Tibial nerve (tissue), 4 donors: ENCODE results near the gene DCUN1D3. TPM values are rescaled to one million over a fixed set of nuclear protein-coding genes. Genes with fewer than 3 reads are reported as not detected.

Experiments
- DNase-seq, 2 donors: peaks; one replicate each; pipeline ENCODE4 v3.0.0-alpha.2; 2019; ENCODE audit warnings: low spot score in 2 of 2
- H3K27ac ChIP-seq, 4 donors: fragments of 200-600 bp; sonication (generic) in 3 of 4; one replicate each; pipeline ENCODE4 v1.5.1; 2017 to 2019; ENCODE audit warnings: mild to moderate bottlenecking in 1 of 4
- H3K27me3 ChIP-seq, 2 donors: fragments of 200-600 bp; sonication (generic) in 1 of 2; one replicate each; pipeline versions ENCODE4 v1.5.1 to v1.6.0; 2017 to 2019
- H3K36me3 ChIP-seq, 3 donors: fragments of 200-600 bp; sonication (generic); one replicate each; pipeline ENCODE4 v1.5.1; 2018 to 2019
- H3K4me1 ChIP-seq, 4 donors: fragments of 200-600 bp; sonication (generic) in 3 of 4; one replicate each; pipeline ENCODE4 v1.5.1; 2017 to 2019
- H3K4me3 ChIP-seq, 4 donors: fragments of 200-600 bp; sonication (generic) in 3 of 4; one replicate each; pipeline ENCODE4 v1.5.1; 2017 to 2019; ENCODE audit warnings: mild to moderate bottlenecking in 1 of 4, moderate library complexity in 1 of 4
- H3K9me3 ChIP-seq, 4 donors: fragments of 200-600 bp; sonication (generic) in 3 of 4; one replicate each; pipeline ENCODE4 v1.5.1; 2017 to 2019
- CTCF ChIP-seq, 5 experiments: fragments of 200-600 bp in 3 of 5; fragments of 450-650 bp in 2 of 5; sonication (generic) in 3 of 5; IDR thresholded peaks; one replicate each; pipeline ENCODE4 v1.5.1; 2016 to 2019; ENCODE audit warnings: antibody characterized with exemption in 5 of 5, mild to moderate bottlenecking in 3 of 5, moderate library complexity in 2 of 5
- EP300 ChIP-seq, 2 donors: sonication (generic); formaldehyde crosslinking; IDR thresholded peaks; one replicate each; pipeline ENCODE4 v1.6.1; 2017; ENCODE audit warnings: antibody characterized with exemption in 2 of 2, mild to moderate bottlenecking in 1 of 2
- POLR2A ChIP-seq, 2 donors: fragments of 450-650 bp; IDR thresholded peaks; one replicate each; pipeline ENCODE4 v1.6.1; 2017; ENCODE audit warnings: antibody characterized with exemption in 2 of 2, mild to moderate bottlenecking in 2 of 2, moderate library complexity in 2 of 2
- WGBS, 2 donors: methylation state at CpG; one replicate each; pipeline ENCODE4 v1.1.5; 2018; 5-methylcytosine and 5-hydroxymethylcytosine counted together
- total RNA-seq, 4 donors: library from RNA; depleted of rRNA; stranded (reverse); fragments of >200 nt; gene quantifications; one replicate each; pipeline ENCODE4 v1.1.0, GENCODE V29; 2016

The DCUN1D3 gene
- total RNA-seq, 4 donors from 2014 or later, result 28.8 to 37.5 (median 29.3) TPM

GRCh38 chr16:20903116-20903898 lies 3.1 kb upstream of the DCUN1D3 start:
- no peak for DNase-seq
- peak overlapping the region in 3 of 4 donors; percentile 91 to 100 (median 92) for H3K27ac ChIP-seq
- H3K27me3 ChIP-seq, result no peaks in the 10 kb centered on the region
- no peaks in the 10 kb centered on the region for H3K9me3 ChIP-seq
- no peaks in the 10 kb centered on the region for H3K36me3 ChIP-seq
- no peak for TF ChIP-seq POLR2A (IDR thresholded peaks at IDR 0.05)
- no peak for TF ChIP-seq CTCF (IDR thresholded peaks at IDR 0.05)
- TF ChIP-seq EP300 (IDR thresholded peaks at IDR 0.05), result no peak
- H3K4me1 ChIP-seq, result peaks cover 3 to 80% (median 61%) of the 10 kb centered on the region in 4 donors
- 85 to 89% methylated on average over 5 of the region's 5 CpGs for WGBS, 2 donors
- H3K4me3 ChIP-seq, result no peak overlapping the region

- TF ChIP-seq CTCF (IDR thresholded peaks at IDR 0.05) (no peak), POLR2A (IDR thresholded peaks at IDR 0.05) (no peak), EP300 (IDR thresholded peaks at IDR 0.05) (no peak)
- peaks cover 3 to 80% (median 61%) of the 10 kb centered on the region in 4 donors for H3K4me1 ChIP-seq
- no peaks in the 10 kb centered on the region for H3K27me3 ChIP-seq
- H3K9me3 ChIP-seq, result no peaks in the 10 kb centered on the region
- H3K4me3 ChIP-seq, result no peak overlapping the region
- WGBS, 2 donors, result 85 to 95% methylated on average over 6 of the region's 6 CpGs
- DNase-seq, result no peak
- H3K36me3 ChIP-seq, result no peaks in the 10 kb centered on the region
- H3K27ac ChIP-seq, result peak overlapping the region; percentile 91 to 100 (median 95)
Measured at GRCh38 chr16:20902426-20902825, 2.3 kb upstream of the DCUN1D3 start.

GRCh38 chr16:20901436-20902112 lies 1.4 kb upstream of the DCUN1D3 start:
- Histone ChIP-seq H3K27me3 (no peaks in the 10 kb centered on the region), H3K9me3 (no peaks in the 10 kb centered on the region), H3K4me3 (peak overlapping the region; percentile 55 to 88 (median 74)), H3K36me3 (no peaks in the 10 kb centered on the region), H3K4me1 (peaks cover 3 to 80% (median 62%) of the 10 kb centered on the region in 4 donors), H3K27ac (peak overlapping the region; percentile 91 to 100 (median 95))
- peak; percentile 34 to 44 for DNase-seq
- no peak for TF ChIP-seq EP300 (IDR thresholded peaks at IDR 0.05)
- TF ChIP-seq POLR2A (IDR thresholded peaks at IDR 0.05), result peak in 1 of 2 donors; percentile 1
- 28 to 41% methylated on average over 27 of the region's 27 CpGs for WGBS, 2 donors

GRCh38 chr16:20901068-20901435 lies 894 bp upstream of the DCUN1D3 start:
- peak overlapping the region; percentile 91 to 100 (median 95) for H3K27ac ChIP-seq
- no peaks in the 10 kb centered on the region for H3K9me3 ChIP-seq
- 0% methylated on average over 14 to 20 of the region's 20 CpGs for WGBS, 2 donors
- H3K27me3 ChIP-seq, result no peaks in the 10 kb centered on the region
- H3K36me3 ChIP-seq, result peaks cover 0 to 3% (median 0%) of the 10 kb centered on the region in 3 donors
- DNase-seq, result no peak
- TF ChIP-seq POLR2A (IDR thresholded peaks at IDR 0.05) (no peak), CTCF (IDR thresholded peaks at IDR 0.05) (no peak)
- H3K4me1 ChIP-seq, result peaks cover 3 to 80% (median 57%) of the 10 kb centered on the region in 4 donors
- peak overlapping the region; percentile 55 to 88 (median 74) for H3K4me3 ChIP-seq

- Histone ChIP-seq H3K4me1 (peaks cover 0 to 79% (median 44%) of the 10 kb centered on the region in 4 donors), H3K27me3 (no peaks in the 10 kb centered on the region), H3K4me3 (peak overlapping the region; percentile 55 to 88 (median 74)), H3K27ac (peak overlapping the region; percentile 91 to 100 (median 95)), H3K36me3 (peaks cover 0 to 13% (median 0%) of the 10 kb centered on the region in 3 donors), H3K9me3 (no peaks in the 10 kb centered on the region)
- TF ChIP-seq CTCF (IDR thresholded peaks at IDR 0.05) (no peak), POLR2A (IDR thresholded peaks at IDR 0.05) (peak in 1 of 2 donors; percentile 8)
- DNase-seq, result peak in 1 of 2 donors; percentile 18
- WGBS, 2 donors, result 0 to 1% methylated on average over 23 of the region's 23 CpGs
Measured at GRCh38 chr16:20899477-20900298, 470 bp downstream of the DCUN1D3 start.
